HEK293 (cell line): ENCODE measurements around the gene PCBP3.

Experiments used
- CTCF ChIA-PET: fragments of 350-600 bp; formaldehyde crosslinking; extraction: SDS; loops from one replicate; lab custom pipeline; 2021; ENCODE audit warnings: antibody characterized with exemption; lab: Yijun Ruan, JAX
- POLR2A ChIA-PET: fragments of 300-600 bp; formaldehyde crosslinking; extraction: SDS; loops from one replicate; lab custom pipeline; 2020; ENCODE audit warnings: antibody characterized with exemption, inconsistent platforms; lab: Yijun Ruan, JAX
- H3K27ac ChIP-seq: fragments of 200-500 bp; sonication (Bioruptor generic); 2 replicates; pipeline ENCODE4 v1.5.1; 2014; ENCODE audit warnings: low read depth, low read length, control low read depth, inconsistent platforms; ENCODE audit errors: extremely low read depth
- H3K36me3 ChIP-seq, 2 experiments: fragments of 200-500 bp in 1 of 2; sonication (Bioruptor generic) in 1 of 2; 1 replicate in 1 of 2; 2 replicates in 1 of 2; pipeline ENCODE4 v1.5.1; 2014 to 2017; ENCODE audit warnings: inconsistent platforms in 2 of 2, low read length in 2 of 2; ENCODE audit not compliant: control insufficient read depth in 2 of 2, insufficient read depth in 1 of 2
- H3K4me1 ChIP-seq: fragments of 200-500 bp; sonication (Bioruptor generic); 2 replicates; pipeline ENCODE4 v1.5.1; 2014; ENCODE audit warnings: mild to moderate bottlenecking, low read length, inconsistent platforms; ENCODE audit not compliant: control insufficient read depth, insufficient read depth
- H3K4me3 ChIP-seq: 2 replicates; pipeline ENCODE4 v1.5.1; 2011; ENCODE audit warnings: low read depth, mild to moderate bottlenecking, control low read depth, low read length, moderate library complexity
- H3K9me3 ChIP-seq: fragments of 200-500 bp; sonication (Bioruptor generic); 2 replicates; pipeline ENCODE4 v1.5.1; 2014; ENCODE audit warnings: low read depth, low read length, inconsistent platforms; ENCODE audit not compliant: control insufficient read depth, insufficient read depth
- KLF1 ChIP-seq: fragments of 450-650 bp; formaldehyde crosslinking; IDR thresholded peaks from 2 replicates; pipeline ENCODE4 v1.5.1; 2016; ENCODE audit warnings: missing biosample characterization, missing genetic modification characterization
- REST ChIP-seq: fragments of 450-650 bp; formaldehyde crosslinking; IDR thresholded peaks from 2 replicates; pipeline ENCODE4 v1.5.1; 2016; ENCODE audit warnings: missing biosample characterization, missing genetic modification characterization
- SP7 ChIP-seq: fragments of 450-650 bp; formaldehyde crosslinking; IDR thresholded peaks from 2 replicates; pipeline ENCODE4 v1.5.1; 2016; ENCODE audit warnings: missing biosample characterization, missing genetic modification characterization
- WT1 ChIP-seq: fragments of 450-650 bp; formaldehyde crosslinking; IDR thresholded peaks from 2 replicates; pipeline ENCODE4 v1.5.1; 2016; ENCODE audit warnings: missing biosample characterization, missing genetic modification characterization
- ZEB2 ChIP-seq: fragments of 450-650 bp; formaldehyde crosslinking; IDR thresholded peaks from 2 replicates; pipeline ENCODE4 v1.5.1; 2016; ENCODE audit warnings: missing biosample characterization, missing genetic modification characterization
- ZIC2 ChIP-seq: fragments of 450-650 bp; formaldehyde crosslinking; IDR thresholded peaks from 2 replicates; pipeline ENCODE4 v1.5.1; 2016; ENCODE audit warnings: missing biosample characterization, missing genetic modification characterization
- ZNF155 ChIP-seq: fragments of 450-650 bp; formaldehyde crosslinking; IDR thresholded peaks from 2 replicates; pipeline ENCODE4 v1.5.1; 2016; ENCODE audit warnings: missing biosample characterization, missing genetic modification characterization
- ZNF341 ChIP-seq: fragments of 450-650 bp; formaldehyde crosslinking; IDR thresholded peaks from 2 replicates; pipeline ENCODE4; 2016; ENCODE audit warnings: low read depth, missing biosample characterization, missing genetic modification characterization
- ZNF354C ChIP-seq: fragments of 450-650 bp; formaldehyde crosslinking; IDR thresholded peaks from 2 replicates; pipeline ENCODE4 v1.5.1; 2016; ENCODE audit warnings: missing biosample characterization, missing genetic modification characterization, low read depth, borderline replicate concordance
- ZNF707 ChIP-seq: fragments of 450-650 bp; formaldehyde crosslinking; IDR thresholded peaks from 2 replicates; pipeline ENCODE4 v1.5.1; 2016; ENCODE audit warnings: missing biosample characterization, missing genetic modification characterization
- TF ChIP-seq, protein P1 (sequence below): fragments of 450-650 bp; formaldehyde crosslinking; IDR thresholded peaks from 2 replicates; pipeline ENCODE4 v1.5.1; 2016; ENCODE audit warnings: missing biosample characterization, missing genetic modification characterization
- TF ChIP-seq, protein P2 (sequence below): sonication (generic); formaldehyde crosslinking; IDR thresholded peaks from 2 replicates; pipeline ENCODE4 v1.8.1; 2022; ENCODE audit warnings: mild to moderate bottlenecking, moderate library complexity, missing genetic modification reagents
- TF ChIP-seq, protein P3 (sequence below): fragments of 450-650 bp; formaldehyde crosslinking; IDR thresholded peaks from 2 replicates; pipeline ENCODE4 v1.5.1; 2017; ENCODE audit warnings: missing biosample characterization, missing genetic modification characterization
- TF ChIP-seq, protein P4 (sequence below): fragments of 450-650 bp; formaldehyde crosslinking; IDR thresholded peaks from 2 replicates; pipeline ENCODE4 v1.5.1; 2016; ENCODE audit warnings: missing biosample characterization, missing genetic modification characterization
- TF ChIP-seq, protein P5 (sequence below): fragments of 450-650 bp; formaldehyde crosslinking; IDR thresholded peaks from 2 replicates; pipeline ENCODE4 v1.5.1; 2016; ENCODE audit warnings: missing biosample characterization, missing genetic modification characterization

PCBP3 gene

GRCh38 chr21:45945868-45946210 lies 302.3 kb downstream of the PCBP3 start (continued):
- TF ChIP-seq, protein P1, sequence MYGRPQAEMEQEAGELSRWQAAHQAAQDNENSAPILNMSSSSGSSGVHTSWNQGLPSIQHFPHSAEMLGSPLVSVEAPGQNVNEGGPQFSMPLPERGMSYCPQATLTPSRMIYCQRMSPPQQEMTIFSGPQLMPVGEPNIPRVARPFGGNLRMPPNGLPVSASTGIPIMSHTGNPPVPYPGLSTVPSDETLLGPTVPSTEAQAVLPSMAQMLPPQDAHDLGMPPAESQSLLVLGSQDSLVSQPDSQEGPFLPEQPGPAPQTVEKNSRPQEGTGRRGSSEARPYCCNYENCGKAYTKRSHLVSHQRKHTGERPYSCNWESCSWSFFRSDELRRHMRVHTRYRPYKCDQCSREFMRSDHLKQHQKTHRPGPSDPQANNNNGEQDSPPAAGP (tag by site-specific recombination), result no peak
- TF ChIP-seq KLF1 (tag by site-specific recombination), result no peak
- TF ChIP-seq, all 188 proteins: peak for 0

DNA sequence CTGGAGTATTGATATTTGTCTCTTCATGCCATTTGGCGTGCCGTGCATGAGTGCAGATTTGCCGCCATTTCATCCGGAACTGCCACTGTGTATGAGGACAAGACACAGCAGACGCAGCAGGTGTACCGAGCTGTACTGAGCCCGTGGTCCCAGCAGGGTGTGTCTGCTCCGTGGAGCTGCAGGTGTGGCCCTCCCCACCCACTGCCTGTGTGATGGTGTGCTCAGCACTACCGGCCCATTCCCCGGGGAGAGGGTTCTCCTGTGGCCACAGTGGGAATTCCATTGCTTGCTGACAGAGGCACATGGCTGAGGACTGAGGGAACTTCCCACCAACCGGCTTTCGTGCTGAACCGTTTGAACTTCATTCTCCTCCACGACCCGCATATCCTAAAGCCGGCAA lies 303.8 kb downstream of the PCBP3 start:
- TF ChIP-seq, protein P2, sequence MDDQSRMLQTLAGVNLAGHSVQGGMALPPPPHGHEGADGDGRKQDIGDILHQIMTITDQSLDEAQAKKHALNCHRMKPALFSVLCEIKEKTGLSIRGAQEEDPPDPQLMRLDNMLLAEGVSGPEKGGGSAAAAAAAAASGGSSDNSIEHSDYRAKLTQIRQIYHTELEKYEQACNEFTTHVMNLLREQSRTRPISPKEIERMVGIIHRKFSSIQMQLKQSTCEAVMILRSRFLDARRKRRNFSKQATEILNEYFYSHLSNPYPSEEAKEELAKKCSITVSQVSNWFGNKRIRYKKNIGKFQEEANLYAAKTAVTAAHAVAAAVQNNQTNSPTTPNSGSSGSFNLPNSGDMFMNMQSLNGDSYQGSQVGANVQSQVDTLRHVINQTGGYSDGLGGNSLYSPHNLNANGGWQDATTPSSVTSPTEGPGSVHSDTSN, result no peak
- TF ChIP-seq KLF1 (tag by site-specific recombination), result peak; percentile 88
- peak; percentile 77 for TF ChIP-seq ZIC2 (tag by site-specific recombination)
- Histone ChIP-seq H3K4me1 (peaks cover 9% of the 10 kb centered on the region), H3K36me3 (no peaks in the 10 kb centered on the region), H3K27ac (no peak overlapping the region), H3K4me3 (no peak overlapping the region), H3K9me3 (no peaks in the 10 kb centered on the region)
- POLR2A ChIA-PET, result no interaction called here
- CTCF ChIA-PET, result interaction anchor here (1.2 to 1.7 kb wide), 3 partner anchors 23 to 196 kb away, joined by 4 to 6 read pairs (median 5); no protein-coding TSS in a partner anchor

DNA sequence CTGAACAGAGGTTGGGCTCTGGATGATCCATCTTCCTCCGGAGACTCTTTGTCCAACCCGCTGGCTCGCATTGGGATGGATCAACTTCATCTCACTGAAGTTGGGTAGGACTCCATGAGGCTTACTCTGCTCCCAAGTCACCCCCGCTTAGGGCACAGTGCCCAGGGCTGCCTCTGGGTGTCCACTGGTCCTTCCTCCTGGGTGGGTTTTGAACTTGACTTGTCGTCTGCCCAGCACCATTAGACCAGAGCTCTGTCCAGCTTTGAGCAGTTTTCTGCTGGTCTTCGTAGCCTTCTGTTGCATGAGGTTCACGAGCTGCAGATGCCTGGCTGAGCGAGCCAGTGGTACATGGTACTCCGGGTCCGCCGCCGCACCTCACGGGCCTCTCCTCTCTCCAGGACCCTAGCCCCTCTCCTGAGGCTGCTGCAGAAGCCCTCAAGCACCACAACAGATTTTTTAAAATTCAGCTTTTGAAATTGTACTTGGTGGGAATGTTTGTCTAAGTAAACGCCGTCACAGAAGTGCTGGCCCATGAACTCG lies 304.3 kb downstream of the PCBP3 start:
- Histone ChIP-seq H3K9me3 (no peaks in the 10 kb centered on the region), H3K27ac (no peak overlapping the region), H3K4me1 (peaks cover 9% of the 10 kb centered on the region), H3K4me3 (no peak overlapping the region), H3K36me3 (no peaks in the 10 kb centered on the region)
- ChIA-PET CTCF (interaction anchor here (0.6 to 1.7 kb wide), 2 partner anchors 25 to 639 kb away, joined by 5 read pairs; no protein-coding TSS in a partner anchor), POLR2A (no interaction called here)
- TF ChIP-seq ZNF155 (tag by site-specific recombination) (no peak), ZIC2 (tag by site-specific recombination) (no peak), REST (tag by site-specific recombination) (peak; percentile 47; the same call in 1 of the 2 replicates)

- Histone ChIP-seq H3K9me3 (no peaks in the 10 kb centered on the region), H3K36me3 (no peaks in the 10 kb centered on the region), H3K4me1 (peaks cover 9% of the 10 kb centered on the region), H3K27ac (no peak overlapping the region; the same call in 1 of the 2 replicates), H3K4me3 (no peak overlapping the region)
- ChIA-PET CTCF (interaction anchor here (0.6 to 1.4 kb wide), 3 partner anchors 22 to 640 kb away, joined by 4 to 7 read pairs (median 5); no protein-coding TSS in a partner anchor), POLR2A (no interaction called here)
- TF ChIP-seq ZEB2 (tag by site-specific recombination) (no peak; the same call in 1 of the 2 replicates), ZNF341 (tag by site-specific recombination) (peak; percentile 47), ZNF707 (no peak), SP7 (tag by site-specific recombination) (no peak), WT1 (tag by site-specific recombination) (0 out of 2 replicates have a peak, but pooled peaks have one; percentile 9), ZNF354C (tag by site-specific recombination) (no peak)
- TF ChIP-seq, protein P3, sequence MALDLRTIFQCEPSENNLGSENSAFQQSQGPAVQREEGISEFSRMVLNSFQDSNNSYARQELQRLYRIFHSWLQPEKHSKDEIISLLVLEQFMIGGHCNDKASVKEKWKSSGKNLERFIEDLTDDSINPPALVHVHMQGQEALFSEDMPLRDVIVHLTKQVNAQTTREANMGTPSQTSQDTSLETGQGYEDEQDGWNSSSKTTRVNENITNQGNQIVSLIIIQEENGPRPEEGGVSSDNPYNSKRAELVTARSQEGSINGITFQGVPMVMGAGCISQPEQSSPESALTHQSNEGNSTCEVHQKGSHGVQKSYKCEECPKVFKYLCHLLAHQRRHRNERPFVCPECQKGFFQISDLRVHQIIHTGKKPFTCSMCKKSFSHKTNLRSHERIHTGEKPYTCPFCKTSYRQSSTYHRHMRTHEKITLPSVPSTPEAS (tag by site-specific recombination), result no peak
- TF ChIP-seq, protein P4, sequence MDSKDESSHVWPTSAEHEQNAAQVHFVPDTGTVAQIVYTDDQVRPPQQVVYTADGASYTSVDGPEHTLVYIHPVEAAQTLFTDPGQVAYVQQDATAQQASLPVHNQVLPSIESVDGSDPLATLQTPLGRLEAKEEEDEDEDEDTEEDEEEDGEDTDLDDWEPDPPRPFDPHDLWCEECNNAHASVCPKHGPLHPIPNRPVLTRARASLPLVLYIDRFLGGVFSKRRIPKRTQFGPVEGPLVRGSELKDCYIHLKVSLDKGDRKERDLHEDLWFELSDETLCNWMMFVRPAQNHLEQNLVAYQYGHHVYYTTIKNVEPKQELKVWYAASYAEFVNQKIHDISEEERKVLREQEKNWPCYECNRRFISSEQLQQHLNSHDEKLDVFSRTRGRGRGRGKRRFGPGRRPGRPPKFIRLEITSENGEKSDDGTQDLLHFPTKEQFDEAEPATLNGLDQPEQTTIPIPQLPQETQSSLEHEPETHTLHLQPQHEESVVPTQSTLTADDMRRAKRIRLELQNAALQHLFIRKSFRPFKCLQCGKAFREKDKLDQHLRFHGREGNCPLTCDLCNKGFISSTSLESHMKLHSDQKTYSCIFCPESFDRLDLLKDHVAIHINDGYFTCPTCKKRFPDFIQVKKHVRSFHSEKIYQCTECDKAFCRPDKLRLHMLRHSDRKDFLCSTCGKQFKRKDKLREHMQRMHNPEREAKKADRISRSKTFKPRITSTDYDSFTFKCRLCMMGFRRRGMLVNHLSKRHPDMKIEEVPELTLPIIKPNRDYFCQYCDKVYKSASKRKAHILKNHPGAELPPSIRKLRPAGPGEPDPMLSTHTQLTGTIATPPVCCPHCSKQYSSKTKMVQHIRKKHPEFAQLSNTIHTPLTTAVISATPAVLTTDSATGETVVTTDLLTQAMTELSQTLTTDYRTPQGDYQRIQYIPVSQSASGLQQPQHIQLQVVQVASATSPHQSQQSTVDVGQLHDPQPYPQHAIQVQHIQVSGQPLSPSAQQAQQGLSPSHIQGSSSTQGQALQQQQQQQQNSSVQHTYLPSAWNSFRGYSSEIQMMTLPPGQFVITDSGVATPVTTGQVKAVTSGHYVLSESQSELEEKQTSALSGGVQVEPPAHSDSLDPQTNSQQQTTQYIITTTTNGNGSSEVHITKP (tag by site-specific recombination), result peak; percentile 32; the same call in 1 of the 2 replicates
- TF ChIP-seq, protein P5, sequence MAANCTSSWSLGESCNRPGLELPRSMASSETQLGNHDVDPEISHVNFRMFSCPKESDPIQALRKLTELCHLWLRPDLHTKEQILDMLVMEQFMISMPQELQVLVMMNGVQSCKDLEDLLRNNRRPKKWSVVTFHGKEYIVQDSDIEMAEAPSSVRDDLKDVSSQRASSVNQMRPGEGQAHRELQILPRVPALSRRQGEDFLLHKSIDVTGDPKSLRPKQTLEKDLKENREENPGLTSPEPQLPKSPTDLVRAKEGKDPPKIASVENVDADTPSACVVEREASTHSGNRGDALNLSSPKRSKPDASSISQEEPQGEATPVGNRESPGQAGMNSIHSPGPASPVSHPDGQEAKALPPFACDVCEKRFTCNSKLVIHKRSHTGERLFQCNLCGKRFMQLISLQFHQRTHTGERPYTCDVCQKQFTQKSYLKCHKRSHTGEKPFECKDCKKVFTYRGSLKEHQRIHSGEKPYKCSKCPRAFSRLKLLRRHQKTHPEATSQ (tag by site-specific recombination), result no peak
These were observed 305.1 kb downstream of the PCBP3 start for GRCh38 chr21:45948576-45949141.
